Measurements from ENCODE around the gene YY1.

DNA sequence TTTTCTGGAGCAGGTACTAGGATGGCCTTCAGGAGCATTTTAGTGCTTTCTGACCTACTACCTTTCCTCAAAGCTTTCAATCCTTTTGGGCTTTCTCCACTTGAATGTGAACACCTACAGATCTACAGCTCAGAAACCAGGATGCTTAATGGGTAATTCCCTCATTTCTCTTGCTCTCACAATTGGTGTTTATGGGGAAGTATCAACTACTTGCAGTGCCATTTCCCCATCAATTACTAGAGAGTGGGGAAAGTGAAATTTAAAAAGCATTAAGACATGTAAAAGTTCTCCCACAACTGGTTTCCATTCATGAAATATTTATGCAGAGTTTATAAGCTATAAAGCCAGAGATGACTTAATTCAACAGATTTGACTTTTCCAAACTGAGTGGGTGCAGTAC, 2.1 kb upstream of the YY1 start:
- TF ChIP-seq, protein P1, sequence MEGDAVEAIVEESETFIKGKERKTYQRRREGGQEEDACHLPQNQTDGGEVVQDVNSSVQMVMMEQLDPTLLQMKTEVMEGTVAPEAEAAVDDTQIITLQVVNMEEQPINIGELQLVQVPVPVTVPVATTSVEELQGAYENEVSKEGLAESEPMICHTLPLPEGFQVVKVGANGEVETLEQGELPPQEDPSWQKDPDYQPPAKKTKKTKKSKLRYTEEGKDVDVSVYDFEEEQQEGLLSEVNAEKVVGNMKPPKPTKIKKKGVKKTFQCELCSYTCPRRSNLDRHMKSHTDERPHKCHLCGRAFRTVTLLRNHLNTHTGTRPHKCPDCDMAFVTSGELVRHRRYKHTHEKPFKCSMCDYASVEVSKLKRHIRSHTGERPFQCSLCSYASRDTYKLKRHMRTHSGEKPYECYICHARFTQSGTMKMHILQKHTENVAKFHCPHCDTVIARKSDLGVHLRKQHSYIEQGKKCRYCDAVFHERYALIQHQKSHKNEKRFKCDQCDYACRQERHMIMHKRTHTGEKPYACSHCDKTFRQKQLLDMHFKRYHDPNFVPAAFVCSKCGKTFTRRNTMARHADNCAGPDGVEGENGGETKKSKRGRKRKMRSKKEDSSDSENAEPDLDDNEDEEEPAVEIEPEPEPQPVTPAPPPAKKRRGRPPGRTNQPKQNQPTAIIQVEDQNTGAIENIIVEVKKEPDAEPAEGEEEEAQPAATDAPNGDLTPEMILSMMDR (IDR thresholded peaks at IDR 0.05): no peak
- no peak for TF ChIP-seq POLR2A (IDR thresholded peaks at IDR 0.05)

Measured in thyroid gland (tissue), 4 donors.